Endothelial cell of umbilical vein (primary cell): ENCODE measurements around the gene SLCO6A1. TPM values are rescaled to one million over a fixed set of nuclear protein-coding genes. Genes with fewer than 3 reads are reported as not detected.

Source experiments
- BruUV-seq: library from RNA; stranded (reverse); fragments of 400-500 nt; replicated peaks from 2 replicates; lab custom pipeline; 2021; lab: Mats Ljungman, UMichigan
- CTCF ChIA-PET: fragments of 300-600, 350-600 bp; sonication (Branson Sonifier 250); formaldehyde crosslinking; loops from one replicate; lab custom pipeline; 2021; ENCODE audit warnings: antibody characterized with exemption, inconsistent platforms; lab: Charles Lee
- POLR2A ChIA-PET: fragments of 300-600, 350-600 bp; sonication (Branson Sonifier 250); formaldehyde crosslinking; loops from one replicate; lab custom pipeline; 2021; ENCODE audit warnings: antibody characterized with exemption, inconsistent platforms; lab: Charles Lee
- DNase-seq: peaks from one replicate; pipeline ENCODE4 v3.0.0-alpha.2; 2011; ENCODE audit warnings: low read depth, low spot score
- FAIRE-seq: peaks from 2 replicates; lab custom pipeline; 2011; peaks lifted over from hg19 to GRCh38; lab: Jason Lieb, UNC
- H2AFZ ChIP-seq: 2 replicates; pipeline ENCODE4 v1.6.0; 2012; ENCODE audit warnings: low read depth, low read length, control low read depth, inconsistent platforms
- H3K27ac ChIP-seq: 2 replicates; pipeline ENCODE4 v1.5.1; 2011; ENCODE audit warnings: low read depth, mild to moderate bottlenecking, control low read depth, low read length, moderate library complexity; ENCODE audit not compliant: insufficient read depth
- H3K27me3 ChIP-seq, 2 experiments: 2 replicates each; pipeline versions ENCODE4 v1.6.0 to v1.6.1; 2011; ENCODE audit warnings: low read length in 2 of 2, mixed read lengths in 1 of 2; ENCODE audit not compliant: control insufficient read depth in 2 of 2, insufficient read depth in 2 of 2
- H3K36me3 ChIP-seq, 2 experiments: 2 replicates in 1 of 2; 3 replicates in 1 of 2; pipeline ENCODE4 v1.5.1; 2011; ENCODE audit warnings: low read length in 2 of 2, mild to moderate bottlenecking in 1 of 2, moderate library complexity in 1 of 2; ENCODE audit not compliant: control insufficient read depth in 2 of 2, insufficient read depth in 2 of 2; ENCODE audit errors: extremely low read depth in 1 of 2
- H3K4me1 ChIP-seq: 3 replicates; pipeline ENCODE4 v1.5.1; 2011; ENCODE audit warnings: mild to moderate bottlenecking, low read length; ENCODE audit not compliant: control insufficient read depth, insufficient read depth; ENCODE audit errors: extremely low read depth
- H3K4me2 ChIP-seq: 2 replicates; pipeline ENCODE4 v1.6.1; 2011; ENCODE audit warnings: low read length, control low read depth, mixed read lengths; ENCODE audit not compliant: insufficient read depth
- H3K4me3 ChIP-seq, 3 experiments: fragments of 200-600 bp in 1 of 3; sonication (generic), shearing (Covaris generic) in 1 of 3; replicated peaks in 1 of 3; 2 replicates each; pipeline ENCODE4 v1.5.1; 2011 to 2016; ENCODE audit warnings: control low read depth in 3 of 3, low read length in 3 of 3, mild to moderate bottlenecking in 2 of 3, inconsistent platforms in 1 of 3, low read depth in 1 of 3, moderate library complexity in 1 of 3; ENCODE audit not compliant: insufficient read depth in 1 of 3
- H3K79me2 ChIP-seq: 2 replicates; pipeline ENCODE4 v1.6.0; 2012; ENCODE audit warnings: low read length, inconsistent platforms; ENCODE audit not compliant: control insufficient read depth, insufficient read depth
- H3K9ac ChIP-seq: replicated peaks from 2 replicates; pipeline ENCODE3; 2011; ENCODE audit warnings: low read length, control low read depth; ENCODE audit not compliant: insufficient read depth; ENCODE audit errors: extremely low read depth
- H3K9me1 ChIP-seq: replicated peaks from 3 replicates; pipeline ENCODE4 v1.6.0; 2011; ENCODE audit warnings: mild to moderate bottlenecking, low read length; ENCODE audit not compliant: control insufficient read depth, insufficient read depth; ENCODE audit errors: extremely low read depth
- H3K9me3 ChIP-seq: replicated peaks from 2 replicates; pipeline ENCODE4 v1.5.1; 2012; ENCODE audit warnings: low read length, inconsistent platforms; ENCODE audit not compliant: control insufficient read depth, insufficient read depth
- H4K20me1 ChIP-seq: replicated peaks from 2 replicates; pipeline ENCODE3; 2011; ENCODE audit warnings: mild to moderate bottlenecking, low read length; ENCODE audit not compliant: control insufficient read depth, insufficient read depth; ENCODE audit errors: extremely low read depth
- EZH2 ChIP-seq: IDR thresholded peaks from 2 replicates; pipeline ENCODE4 v1.6.1; 2012; ENCODE audit warnings: borderline replicate concordance, low read depth, mild to moderate bottlenecking, moderate library complexity, low read length, inconsistent platforms; ENCODE audit not compliant: severe bottlenecking
- JUN ChIP-seq: IDR thresholded peaks from 2 replicates; pipeline ENCODE4 v1.6.1; 2011; ENCODE audit warnings: borderline replicate concordance, low read depth; ENCODE audit not compliant: insufficient read length, insufficient read depth
- MAX ChIP-seq: IDR thresholded peaks from 2 replicates; pipeline ENCODE4 v1.6.1; 2011; ENCODE audit not compliant: insufficient read depth, insufficient read length
- MYC ChIP-seq: IDR thresholded peaks from one replicate; pipeline ENCODE4 v1.6.1; 2011; ENCODE audit warnings: mild to moderate bottlenecking, low read depth, low read length
- POLR2A ChIP-seq: IDR thresholded peaks from 2 replicates; pipeline ENCODE4 v1.6.1; 2012; ENCODE audit warnings: low read depth, mild to moderate bottlenecking, control low read depth, low read length
- POLR2AphosphoS5 ChIP-seq: IDR thresholded peaks from 2 replicates; pipeline ENCODE4 v1.6.1; 2012; ENCODE audit warnings: low read depth, mild to moderate bottlenecking, control low read depth, low read length, moderate library complexity; ENCODE audit not compliant: insufficient read depth
- dilution Hi-C: fragments of 300-500 bp; cut with MboI; formaldehyde crosslinking; loops from one replicate; pipeline ENCODE4 v1.15.0; 2019; ENCODE audit warnings: low sequenced_read_pairs; ENCODE audit not compliant: extremely low pct_ligation_motif_present
- intact Hi-C: fragments of 100-400 bp; cut with micrococcal nuclease; formaldehyde crosslinking; loops from one replicate; pipeline ENCODE4 v1.10.0; 2022
- polyA plus RNA-seq, 4 experiments: library from polyadenylated mRNA; depleted of rRNA in 3 of 4; stranded (reverse) in 3 of 4; unstranded in 1 of 4; fragments of >200 nt; gene quantifications; 2 replicates each; pipeline versions ENCODE4 v1.2.1 to v1.2.3, GENCODE V29; 2011 to 2012; ENCODE audit warnings: missing spikeins in 1 of 4
- total RNA-seq: library from RNA; stranded (reverse); gene quantifications from 2 replicates; pipeline ENCODE4 v1.2.3, GENCODE V29; 2021

SLCO6A1 gene
- total and polyA plus RNA-seq, 2 donors (not counting 3 experiments of a cell fraction or from before 2014, with no cell fraction given), result not detected

GRCh38 chr5:102388235-102388634, 110.6 kb downstream of the SLCO6A1 start:
- intact Hi-C loops (no loop called here), dilution Hi-C loops (no loop called here)
- Histone ChIP-seq H2AFZ (no peak overlapping the region), H3K9me1 (no peaks in the 10 kb centered on the region), H3K4me1 (no peaks in the 10 kb centered on the region), H3K9me3 (no peaks in the 10 kb centered on the region), H3K27ac (no peak overlapping the region), H3K27me3 (no peaks in the 10 kb centered on the region), H3K36me3 (no peaks in the 10 kb centered on the region), H4K20me1 (no peaks in the 10 kb centered on the region), H3K9ac (no peak overlapping the region), H3K4me3 (no peak overlapping the region), H3K4me2 (no peak overlapping the region), H3K79me2 (no peaks in the 10 kb centered on the region)
- ChIA-PET POLR2A (no interaction called here), CTCF (no interaction called here)
- no peak for FAIRE-seq
- BruUV-seq, result no TSS peak
- TF ChIP-seq MAX (no peak), MYC (no peak), EZH2 (no peak), JUN (no peak), POLR2AphosphoS5 (no peak)
- no peak for DNase-seq

GRCh38 chr5:102385365-102385764, 113.4 kb downstream of the SLCO6A1 start:
- Histone ChIP-seq H3K27me3 (no peaks in the 10 kb centered on the region), H3K9ac (no peak overlapping the region), H3K36me3 (no peaks in the 10 kb centered on the region), H3K4me1 (no peaks in the 10 kb centered on the region), H3K9me3 (no peaks in the 10 kb centered on the region), H2AFZ (no peak overlapping the region), H3K79me2 (no peaks in the 10 kb centered on the region), H3K4me2 (no peak overlapping the region), H4K20me1 (no peaks in the 10 kb centered on the region), H3K27ac (no peak overlapping the region), H3K4me3 (no peak overlapping the region), H3K9me1 (no peaks in the 10 kb centered on the region)
- ChIA-PET POLR2A (no interaction called here), CTCF (no interaction called here)
- dilution Hi-C loops (no loop called here), intact Hi-C loops (no loop called here)
- FAIRE-seq, result no peak
- TF ChIP-seq POLR2A, result no peak
- no peak for TF ChIP-seq EZH2
- BruUV-seq, result no TSS peak
- no peak for DNase-seq
